GM04503 (cell line): ENCODE measurements around the gene ETNK2.
A peak's percentile ranks its signal among the peaks of the same experiment; 100 is the strongest.

Experiments used
- DNase-seq: peaks from one replicate; pipeline ENCODE4 v3.0.0-alpha.2; 2012; ENCODE audit warnings: low read depth

The ETNK2 gene

GRCh38 chr1:204177133-204177532, 25.3 kb upstream of the ETNK2 start:
- DNase-seq, result no peak

- no peak for DNase-seq
Observed at GRCh38 chr1:204176049-204176448, 24.2 kb upstream of the ETNK2 start.

- DNase-seq, result no peak
Observed at GRCh38 chr1:204174958-204175357, 23.1 kb upstream of the ETNK2 start.

- DNase-seq, result no peak
Observed at GRCh38 chr1:204172404-204173029, 20.7 kb upstream of the ETNK2 start.

GRCh38 chr1:204171751-204172178, 19.9 kb upstream of the ETNK2 start:
- peak; percentile 44 for DNase-seq

GRCh38 chr1:204170494-204171155, 18.8 kb upstream of the ETNK2 start:
- DNase-seq, result no peak

GRCh38 chr1:204169858-204170257, 18.0 kb upstream of the ETNK2 start:
- DNase-seq, result no peak

GRCh38 chr1:204167730-204168129, 15.9 kb upstream of the ETNK2 start:
- DNase-seq, result no peak

- DNase-seq, result no peak
Observed at GRCh38 chr1:204166219-204166618, 14.4 kb upstream of the ETNK2 start, which contains the start of gene REN. TSS of gene REN (minus strand) at chr1:204166337. CDS start at chr1:204166293, 44 bp downstream.

- DNase-seq, result no peak
Observed at GRCh38 chr1:204162494-204163074, 10.7 kb upstream of the ETNK2 start.

- DNase-seq, result no peak
Observed at GRCh38 chr1:204161609-204162493, 10.0 kb upstream of the ETNK2 start.

GRCh38 chr1:204157962-204158361, 6.1 kb upstream of the ETNK2 start:
- DNase-seq, result no peak

GRCh38 chr1:204155881-204156280, 4.0 kb upstream of the ETNK2 start:
- no peak for DNase-seq

- no peak for DNase-seq
Observed at GRCh38 chr1:204154568-204155255, 2.9 kb upstream of the ETNK2 start.

GRCh38 chr1:204153667-204154066, 1.8 kb upstream of the ETNK2 start:
- DNase-seq, result no peak

GRCh38 chr1:204152310-204153044, 633 bp upstream of the ETNK2 start:
- no peak for DNase-seq

- no peak for DNase-seq
Observed at GRCh38 chr1:204150702-204151551, 917 bp downstream of the ETNK2 start.

GRCh38 chr1:204149635-204150565, 1.9 kb downstream of the ETNK2 start:
- no peak for DNase-seq

- DNase-seq, result no peak
Observed at GRCh38 chr1:204149107-204149506, 2.7 kb downstream of the ETNK2 start.
